K562 (cell line): ENCODE results near the gene DCAF17. TPM values are rescaled to one million over a fixed set of nuclear protein-coding genes. Genes with fewer than 3 reads are reported as not detected.

ENCODE experiments used
- CEBPZ ChIP-seq: fragments of 150-350 bp; IDR thresholded peaks from 2 replicates; pipeline ENCODE4 v1.6.1; 2014; ENCODE audit warnings: low read depth, mild to moderate bottlenecking, low read length, borderline replicate concordance
- ELF2 ChIP-seq: fragments of 250-450 bp; sonication (Bioruptor Pico); IDR thresholded peaks from 2 replicates; pipeline ENCODE4 v1.5.0; 2021; ENCODE audit warnings: mild to moderate bottlenecking
- HMGXB4 ChIP-seq: sonication (generic); formaldehyde crosslinking; IDR thresholded peaks from 2 replicates; pipeline ENCODE4 v1.8.1; 2023; ENCODE audit warnings: mild to moderate bottlenecking, missing genetic modification reagents
- KLF6 ChIP-seq: fragments of 250-450 bp; sonication (Bioruptor Pico); IDR thresholded peaks from 2 replicates; pipeline ENCODE4 v1.4.0; 2020; ENCODE audit warnings: mild to moderate bottlenecking, moderate library complexity, borderline replicate concordance
- NFE2 ChIP-seq: IDR thresholded peaks from 2 replicates; pipeline ENCODE4 v1.6.1; 2014; ENCODE audit warnings: antibody characterized with exemption, low read depth
- NFYB ChIP-seq: IDR thresholded peaks from 2 replicates; pipeline ENCODE4 v1.6.1; 2011; ENCODE audit warnings: mild to moderate bottlenecking, moderate library complexity; ENCODE audit not compliant: insufficient read length; ENCODE audit errors: extremely low read depth
- NR1H2 ChIP-seq: sonication (generic); formaldehyde crosslinking; IDR thresholded peaks from 2 replicates; pipeline ENCODE4 v1.4.0; 2020; ENCODE audit warnings: mild to moderate bottlenecking, missing genetic modification reagents
- POLR2H ChIP-seq: IDR thresholded peaks from 2 replicates; pipeline ENCODE4 v1.6.1; 2016; ENCODE audit warnings: missing genetic modification characterization, low read depth, mild to moderate bottlenecking, control low read depth, missing compliant biosample characterization, moderate library complexity
- RBM34 ChIP-seq: fragments of 200-400 bp; formaldehyde crosslinking; IDR thresholded peaks from 2 replicates; pipeline ENCODE4 v1.6.1; 2018; ENCODE audit warnings: low read length, borderline replicate concordance; ENCODE audit not compliant: insufficient read depth
- SAP30 ChIP-seq: fragments of 200-600 bp; sonication (generic); IDR thresholded peaks from 2 replicates; pipeline ENCODE4 v1.6.1; 2012; ENCODE audit warnings: borderline replicate concordance, low read depth, mild to moderate bottlenecking, moderate library complexity, low read length, control low read depth, inconsistent platforms; ENCODE audit not compliant: insufficient read depth, poor library complexity, severe bottlenecking
- STAT6 ChIP-seq: sonication (generic); formaldehyde crosslinking; IDR thresholded peaks from 2 replicates; pipeline ENCODE4 v1.8.1; 2023; ENCODE audit warnings: mild to moderate bottlenecking, missing genetic modification reagents
- SUPT5H ChIP-seq: fragments of 450-650 bp; IDR thresholded peaks from 2 replicates; pipeline ENCODE4 v1.6.1; 2016
- THAP12 ChIP-seq: fragments of 250-450 bp; sonication (Bioruptor Pico); IDR thresholded peaks from 2 replicates; pipeline ENCODE4 v1.9.0; 2021; ENCODE audit warnings: mild to moderate bottlenecking, inconsistent platforms
- THRAP3 ChIP-seq: fragments of 450-650 bp; IDR thresholded peaks from 2 replicates; pipeline ENCODE4 v1.6.1; 2016; ENCODE audit warnings: mild to moderate bottlenecking, inconsistent platforms, borderline replicate concordance
- U2AF2 ChIP-seq: fragments of 200-400 bp; formaldehyde crosslinking; optimal IDR thresholded peaks from 2 replicates; pipeline ENCODE3; 2017; ENCODE audit warnings: low read depth, mild to moderate bottlenecking, low read length
- ZNF316 ChIP-seq: fragments of 450-650 bp; IDR thresholded peaks from 2 replicates; pipeline ENCODE4 v1.6.1; 2016
- ZNF324 ChIP-seq: fragments of 250-450 bp; sonication (Bioruptor Pico); IDR thresholded peaks from 2 replicates; pipeline ENCODE4 v1.4.0; 2020; ENCODE audit warnings: mild to moderate bottlenecking
- ZNF384 ChIP-seq: IDR thresholded peaks from 2 replicates; pipeline ENCODE4 v1.6.1; 2012; ENCODE audit warnings: low read depth, low read length, improper control_type of control experiment
- ZNF584 ChIP-seq: fragments of 200-800 bp; sonication (Bioruptor generic); IDR thresholded peaks from 2 replicates; pipeline ENCODE4 v1.6.1; 2016; ENCODE audit warnings: low read depth, mild to moderate bottlenecking, missing genetic modification characterization, missing compliant biosample characterization
- polyA plus RNA-seq, 8 experiments: library from polyadenylated mRNA; depleted of rRNA in 4 of 8; stranded (reverse) in 5 of 8; unstranded in 3 of 8; fragments of >200 nt; fragmentation: Nextera tagmentation in 2 of 8; fragmentation: Illumina TruSeq in 1 of 8; extraction: Ambion mirVana in 2 of 8; extraction: Trizol in 1 of 8; gene quantifications; 2 replicates each; pipeline versions ENCODE4 v1.2.1 to v1.2.3, GENCODE V29; 2011 to 2014; ENCODE audit warnings: inconsistent platforms in 1 of 8, missing spikeins in 1 of 8
- total RNA-seq, 7 experiments: library from RNA; depleted of rRNA in 6 of 7; stranded (reverse); fragments of >200 nt in 6 of 7; fragmentation: Illumina TruSeq in 2 of 7; extraction: Trizol in 2 of 7; gene quantifications; 2 replicates each; pipeline versions ENCODE4 v1.2.1 to v1.2.3, GENCODE V29; 2011 to 2021; ENCODE audit warnings: low replicate concordance in 1 of 7

DCAF17 gene
- total and polyA plus RNA-seq, 9 of the 15 experiments (the other 6 are each of a cell fraction or from before 2014, with no cell fraction given) = 10.0 to 38.5 (median 27.1) TPM

GRCh38 chr2:171433763-171434012 is 338 bp upstream of the DCAF17 start, which contains the start of gene METTL8 (continued):
- TF ChIP-seq CEBPZ = no peak
- no peak for TF ChIP-seq U2AF2
- peak; percentile 27; the same call in 1 of the 2 replicates for TF ChIP-seq KLF6
- TF ChIP-seq NR1H2 (CRISPR knock-in tag) = no peak
- no peak for TF ChIP-seq ELF2 (CRISPR knock-in tag)
- no peak for TF ChIP-seq THRAP3
- TF ChIP-seq STAT6 = no peak
- peak; percentile 96 for TF ChIP-seq THAP12 (CRISPR knock-in tag)
- no peak for TF ChIP-seq ZNF584
- TF ChIP-seq ZNF324 (CRISPR knock-in tag) = no peak
- peak; percentile 67 for TF ChIP-seq SAP30
- TF ChIP-seq NFYB = no peak
- TF ChIP-seq RBM34 = no peak
- peak; percentile 8; the same call in 1 of the 2 replicates for TF ChIP-seq NFE2
- no peak for TF ChIP-seq HMGXB4 (CRISPR knock-in tag)
- TF ChIP-seq SUPT5H = no peak; the same call in none of the 2 replicates
- 0 out of 2 replicates have a peak, but pooled peaks have one; percentile 7 for TF ChIP-seq ZNF384
- TF ChIP-seq ZNF316 = no peak
- peak; percentile 84 for TF ChIP-seq POLR2H (tag)
